HepG2 (cell line): Measurements from ENCODE around the gene SIT1. TPM values are rescaled to one million over a fixed set of nuclear protein-coding genes. Genes with fewer than 3 reads are reported as not detected.
"Not testable (repeated sequence)": the region's sequence is repeated elsewhere in the genome, so short reads cannot be mapped to it uniquely, and the experiment has no call there.

Experiments used
- ATAC-seq: fragments of 200-7000 bp; cut with Tn5 transposase; 3 replicates; pipeline ENCODE4 v1.9.1; 2020; ENCODE audit warnings: mild to moderate bottlenecking, moderate library complexity
- BruUV-seq: library from RNA; stranded (reverse); fragments of 400-500 nt; replicated peaks from 2 replicates; lab custom pipeline; 2021; lab: Mats Ljungman, UMichigan
- CTCF ChIA-PET: fragments of 300-600 bp; formaldehyde crosslinking; extraction: SDS; loops from one replicate; lab custom pipeline; 2021; ENCODE audit warnings: low total read pairs, inconsistent platforms, low intra/inter-chr PET ratio; lab: Yijun Ruan, JAX
- POLR2A ChIA-PET: fragments of 350-600 bp; sonication (Branson Sonifier 250); formaldehyde crosslinking; loops from one replicate; lab custom pipeline; 2020; ENCODE audit warnings: antibody characterized with exemption, inconsistent platforms; lab: Yijun Ruan, JAX
- DNase-seq: peaks from one replicate; pipeline ENCODE4 v3.0.0-alpha.2; 2015; ENCODE audit warnings: low spot score
- FAIRE-seq: peaks from 3 replicates; lab custom pipeline; 2011; peaks lifted over from hg19 to GRCh38; lab: Jason Lieb, UNC
- H2AFZ ChIP-seq: one replicate; pipeline ENCODE4 v1.6.1; 2011; ENCODE audit warnings: low read length, inconsistent platforms
- H3K27ac ChIP-seq: fragments of 300-600 bp; 3 replicates; pipeline ENCODE4 v1.8.0; 2011; ENCODE audit warnings: mixed run types, mild to moderate bottlenecking, mixed read lengths, low read length, inconsistent platforms; ENCODE audit not compliant: insufficient read depth; ENCODE audit errors: extremely low read length
- H3K27me3 ChIP-seq, 2 experiments: fragments of 200-600 bp in 1 of 2; 2 replicates in 1 of 2; 3 replicates in 1 of 2; pipeline versions ENCODE4 v1.6.0 to v1.8.0; 2011; ENCODE audit warnings: low read length in 2 of 2, mild to moderate bottlenecking in 2 of 2, moderate library complexity in 2 of 2, inconsistent platforms in 1 of 2; ENCODE audit not compliant: insufficient read depth in 2 of 2, control insufficient read depth in 1 of 2
- H3K36me3 ChIP-seq, 2 experiments: fragments of 200-600 bp in 1 of 2; replicated peaks in 1 of 2; 2 replicates in 1 of 2; 3 replicates in 1 of 2; pipeline versions ENCODE4 v1.5.1 to v1.8.0; 2011; ENCODE audit warnings: low read length in 2 of 2, inconsistent platforms in 1 of 2; ENCODE audit not compliant: insufficient read depth in 2 of 2, control insufficient read depth in 1 of 2
- H3K4me1 ChIP-seq: 2 replicates; pipeline ENCODE4 v1.5.1; 2012; ENCODE audit warnings: low read length, inconsistent platforms; ENCODE audit not compliant: insufficient read depth
- H3K4me2 ChIP-seq: 2 replicates; pipeline ENCODE4 v1.6.0; 2011; ENCODE audit warnings: low read depth, low read length, inconsistent platforms
- H3K4me3 ChIP-seq, 3 experiments: fragments of 200-600 bp in 1 of 3; sonication (generic), shearing (Covaris generic) in 1 of 3; replicated peaks in 1 of 3; 2 replicates each; pipeline ENCODE4 v1.5.1; 2011 to 2016; ENCODE audit warnings: low read length in 3 of 3, inconsistent platforms in 2 of 3, low read depth in 2 of 3, mild to moderate bottlenecking in 2 of 3, control low read depth in 1 of 3, mixed read lengths in 1 of 3; ENCODE audit not compliant: insufficient read depth in 1 of 3
- H3K79me2 ChIP-seq: one replicate; pipeline ENCODE4 v1.6.1; 2011; ENCODE audit warnings: low read length, inconsistent platforms; ENCODE audit not compliant: insufficient read depth
- H3K9ac ChIP-seq: 2 replicates; pipeline ENCODE4 v1.6.0; 2011; ENCODE audit warnings: mild to moderate bottlenecking, low read depth, low read length, inconsistent platforms; ENCODE audit not compliant: insufficient read depth
- H3K9me3 ChIP-seq: 2 replicates; pipeline ENCODE4 v1.5.1; 2012; ENCODE audit warnings: mild to moderate bottlenecking, low read length
- H4K20me1 ChIP-seq: 2 replicates; pipeline ENCODE4 v1.6.0; 2011; ENCODE audit warnings: inconsistent platforms, mild to moderate bottlenecking, low read length, moderate library complexity; ENCODE audit not compliant: insufficient read depth
- NRL ChIP-seq: sonication (generic); formaldehyde crosslinking; IDR thresholded peaks from 2 replicates; pipeline ENCODE4 v1.5.0; 2020; ENCODE audit warnings: missing genetic modification reagents, mild to moderate bottlenecking, moderate library complexity, borderline replicate concordance
- PHF21A ChIP-seq: sonication (generic); formaldehyde crosslinking; IDR thresholded peaks from 2 replicates; pipeline ENCODE4 v1.5.0; 2020; ENCODE audit warnings: mild to moderate bottlenecking, missing genetic modification reagents
- ZNF317 ChIP-seq: sonication (generic); formaldehyde crosslinking; IDR thresholded peaks from 2 replicates; pipeline ENCODE4 v1.5.0; 2020; ENCODE audit warnings: mild to moderate bottlenecking, missing genetic modification reagents
- WGBS: methylation state at CpG from one replicate; pipeline ENCODE4 v1.1.6; 2017; ENCODE audit warnings: low lambda C conversion rate; 5-methylcytosine and 5-hydroxymethylcytosine counted together
- in situ Hi-C: cut with HindIII; loops from 2 replicates; pipeline ENCODE4 v1.10.0; 2017; ENCODE audit warnings: low pct_unique_long_range_greater_than_20kb; ENCODE audit not compliant: extremely low pct_ligation_motif_present
- intact Hi-C: fragments of 100-400 bp; cut with micrococcal nuclease; formaldehyde crosslinking; loops from one replicate; pipeline ENCODE4 v1.10.0; 2022; ENCODE audit not compliant: unreplicated experiment
- polyA plus RNA-seq, 8 experiments: library from polyadenylated mRNA; depleted of rRNA in 3 of 8; stranded (reverse) in 7 of 8; unstranded in 1 of 8; fragments of >200 nt; fragmentation: Illumina TruSeq in 4 of 8; extraction: Trizol in 4 of 8; gene quantifications; 2 replicates each; pipeline versions ENCODE4 v1.2.1 to v1.2.3, GENCODE V29; 2011 to 2016; ENCODE audit warnings: low read depth in 4 of 8, missing spikeins in 1 of 8, mixed read lengths in 1 of 8; ENCODE audit not compliant: insufficient read depth in 1 of 8
- total RNA-seq, 5 experiments: library from RNA; depleted of rRNA; stranded (reverse); fragments of >200 nt; fragmentation: Illumina TruSeq; extraction: Trizol; gene quantifications; 2 replicates each; pipeline ENCODE4 v1.2.3, GENCODE V29; 2016; ENCODE audit warnings: low read depth in 1 of 5
- TF ChIP-seq, protein P1 (sequence below): sonication (generic); formaldehyde crosslinking; IDR thresholded peaks from 2 replicates; pipeline ENCODE4 v1.5.1; 2020; ENCODE audit warnings: mild to moderate bottlenecking, missing genetic modification reagents, borderline replicate concordance

The SIT1 gene
- total and polyA plus RNA-seq, 2 of the 13 experiments (the other 11 are each of a cell fraction or from before 2014, with no cell fraction given): 0.09 to 6.7 TPM

DNA sequence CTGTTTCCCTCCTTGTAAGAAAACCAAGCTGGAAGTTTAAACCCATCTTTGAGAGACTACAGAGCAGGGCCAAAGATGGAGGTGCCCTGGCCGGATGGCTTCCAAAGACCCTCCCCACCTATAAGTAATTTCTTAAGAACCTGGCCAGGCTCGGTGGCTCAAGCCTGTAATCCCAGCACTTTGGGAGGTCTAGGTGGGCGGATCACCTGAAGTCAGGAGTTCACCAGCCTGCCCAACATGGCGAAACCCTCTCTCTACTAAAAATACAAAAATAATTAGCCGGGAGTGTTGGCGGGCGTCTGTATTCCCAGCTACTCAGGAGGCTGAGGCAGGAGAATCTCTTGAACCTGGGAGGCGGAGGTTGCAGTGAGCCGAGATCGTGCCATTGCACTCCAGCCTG lies 5.0 kb downstream of the SIT1 start:
- BruUV-seq, H3K36me3 ChIP-seq, H2AFZ ChIP-seq, H3K79me2 ChIP-seq, H3K9me3 ChIP-seq, ATAC-seq: not testable (repeated sequence)
- WGBS: 25% methylated on average over 3 of the region's 10 CpGs
- POLR2A ChIA-PET: interaction anchor here (0.7 to 5.4 kb wide), 13 partner anchors 11 to 156 kb away, joined by 3 to 41 read pairs (median 4); partner anchors contain the start of genes ARHGEF39, CCDC107, GBA2 and RGP1
- peak overlapping the region; percentile 60 for H3K9ac ChIP-seq
- CTCF ChIA-PET: interaction anchor here (1.9 kb wide), 1 partner anchor 12 kb away, joined by 8 read pairs; the partner anchor contains the start of genes CCDC107 and RMRP
- H3K27ac ChIP-seq: peak overlapping the region; percentile 67
- H3K27me3 ChIP-seq: peaks cover 2 to 22% of the 10 kb centered on the region in 2 experiments; a peak in 3 of 5 replicates
- H3K4me3 ChIP-seq: peak overlapping the region; percentile 70 to 83 (median 72)
- peaks cover 45% of the 10 kb centered on the region for H3K4me1 ChIP-seq
- H3K4me2 ChIP-seq: peak overlapping the region; percentile 79
- 0 out of 2 replicates have a peak, but pooled peaks have one; percentile 41 for TF ChIP-seq PHF21A (CRISPR knock-in tag)
- 0 out of 2 replicates have a peak, but pooled peaks have one; percentile 8 for TF ChIP-seq NRL (CRISPR knock-in tag)
- TF ChIP-seq ZNF317 (CRISPR knock-in tag): 0 out of 2 replicates have a peak, but pooled peaks have one; percentile 6
- TF ChIP-seq, protein P1, sequence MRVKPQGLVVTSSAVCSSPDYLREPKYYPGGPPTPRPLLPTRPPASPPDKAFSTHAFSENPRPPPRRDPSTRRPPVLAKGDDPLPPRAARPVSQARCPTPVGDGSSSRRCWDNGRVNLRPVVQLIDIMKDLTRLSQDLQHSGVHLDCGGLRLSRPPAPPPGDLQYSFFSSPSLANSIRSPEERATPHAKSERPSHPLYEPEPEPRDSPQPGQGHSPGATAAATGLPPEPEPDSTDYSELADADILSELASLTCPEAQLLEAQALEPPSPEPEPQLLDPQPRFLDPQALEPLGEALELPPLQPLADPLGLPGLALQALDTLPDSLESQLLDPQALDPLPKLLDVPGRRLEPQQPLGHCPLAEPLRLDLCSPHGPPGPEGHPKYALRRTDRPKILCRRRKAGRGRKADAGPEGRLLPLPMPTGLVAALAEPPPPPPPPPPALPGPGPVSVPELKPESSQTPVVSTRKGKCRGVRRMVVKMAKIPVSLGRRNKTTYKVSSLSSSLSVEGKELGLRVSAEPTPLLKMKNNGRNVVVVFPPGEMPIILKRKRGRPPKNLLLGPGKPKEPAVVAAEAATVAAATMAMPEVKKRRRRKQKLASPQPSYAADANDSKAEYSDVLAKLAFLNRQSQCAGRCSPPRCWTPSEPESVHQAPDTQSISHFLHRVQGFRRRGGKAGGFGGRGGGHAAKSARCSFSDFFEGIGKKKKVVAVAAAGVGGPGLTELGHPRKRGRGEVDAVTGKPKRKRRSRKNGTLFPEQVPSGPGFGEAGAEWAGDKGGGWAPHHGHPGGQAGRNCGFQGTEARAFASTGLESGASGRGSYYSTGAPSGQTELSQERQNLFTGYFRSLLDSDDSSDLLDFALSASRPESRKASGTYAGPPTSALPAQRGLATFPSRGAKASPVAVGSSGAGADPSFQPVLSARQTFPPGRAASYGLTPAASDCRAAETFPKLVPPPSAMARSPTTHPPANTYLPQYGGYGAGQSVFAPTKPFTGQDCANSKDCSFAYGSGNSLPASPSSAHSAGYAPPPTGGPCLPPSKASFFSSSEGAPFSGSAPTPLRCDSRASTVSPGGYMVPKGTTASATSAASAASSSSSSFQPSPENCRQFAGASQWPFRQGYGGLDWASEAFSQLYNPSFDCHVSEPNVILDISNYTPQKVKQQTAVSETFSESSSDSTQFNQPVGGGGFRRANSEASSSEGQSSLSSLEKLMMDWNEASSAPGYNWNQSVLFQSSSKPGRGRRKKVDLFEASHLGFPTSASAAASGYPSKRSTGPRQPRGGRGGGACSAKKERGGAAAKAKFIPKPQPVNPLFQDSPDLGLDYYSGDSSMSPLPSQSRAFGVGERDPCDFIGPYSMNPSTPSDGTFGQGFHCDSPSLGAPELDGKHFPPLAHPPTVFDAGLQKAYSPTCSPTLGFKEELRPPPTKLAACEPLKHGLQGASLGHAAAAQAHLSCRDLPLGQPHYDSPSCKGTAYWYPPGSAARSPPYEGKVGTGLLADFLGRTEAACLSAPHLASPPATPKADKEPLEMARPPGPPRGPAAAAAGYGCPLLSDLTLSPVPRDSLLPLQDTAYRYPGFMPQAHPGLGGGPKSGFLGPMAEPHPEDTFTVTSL (CRISPR knock-in tag): 0 out of 2 replicates have a peak, but pooled peaks have one; percentile 4
- TF ChIP-seq, all 625 proteins: peak for 4; not testable (repeated sequence) for 621
- intact Hi-C loops: loop anchor here (1.0 to 10.0 kb wide), 4 partner anchors 12 to 239 kb away; no protein-coding TSS in a partner anchor
- DNase-seq, H4K20me1 ChIP-seq, in situ Hi-C loops, FAIRE-seq: not testable (repeated sequence)
